ENCODE data around the gene STRADB. TPM values are rescaled to one million over a fixed set of nuclear protein-coding genes. Genes with fewer than 3 reads are reported as not detected.

The STRADB gene
- total RNA-seq, 2 experiments from 2014 or later = 25.1 to 27.9 TPM

DNA sequence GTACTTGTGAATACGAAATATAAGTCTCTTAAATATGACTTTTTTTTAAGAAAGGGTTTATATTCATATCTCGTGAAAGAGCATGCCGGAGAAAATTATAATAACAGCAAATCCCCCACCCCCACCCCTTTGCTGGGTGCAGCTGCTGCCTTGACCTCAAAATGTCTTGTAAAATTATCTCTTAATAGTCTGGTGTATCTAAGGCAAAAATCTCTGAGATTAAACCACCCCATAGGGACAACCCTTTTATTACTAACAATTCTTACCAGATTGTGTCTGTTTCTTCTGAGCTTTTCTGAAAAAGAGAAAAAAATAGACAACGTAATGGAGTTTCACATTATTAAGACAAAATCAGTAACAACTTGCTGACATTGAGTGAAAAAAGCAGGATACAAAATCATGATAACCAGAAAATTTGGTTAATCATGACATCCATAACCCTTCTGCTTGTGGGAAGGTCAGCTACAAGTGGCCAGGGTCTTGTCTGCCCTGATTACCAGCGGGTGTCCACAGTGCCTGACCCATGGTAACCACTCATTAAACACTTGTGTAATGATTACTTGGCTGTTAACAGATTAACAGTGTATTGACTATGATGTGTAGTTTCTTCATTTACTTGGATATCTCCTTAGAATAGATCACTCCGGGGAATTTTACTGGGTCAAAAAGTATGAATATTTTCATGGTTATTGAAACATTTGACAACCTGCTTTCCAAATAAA, 1.5 kb downstream of the STRADB start:
- H3K36me3 Mint-ChIP-seq (ENCODE audit: low read depth) = peaks cover 19% of the 10 kb centered on the region
- H3K4me3 Mint-ChIP-seq = peak overlapping the region; percentile 78
- peaks cover 36% of the 10 kb centered on the region for H3K4me1 Mint-ChIP-seq
- no peaks in the 10 kb centered on the region for H3K9me3 Mint-ChIP-seq
- DNase-seq = no peak
- H3K27me3 Mint-ChIP-seq = no peaks in the 10 kb centered on the region
- ChIA-PET POLR2A (interaction anchor here (0.6 kb wide), 1 partner anchor 217 kb away, joined by 6 read pairs; no protein-coding TSS in a partner anchor), CTCF (interaction anchor here (1.1 to 2.6 kb wide), 4 partner anchors 11 to 220 kb away, joined by 3 to 17 read pairs (median 7); no protein-coding TSS in a partner anchor)
- no peak overlapping the region for H3K27ac Mint-ChIP-seq

GRCh38 chr2:201458381-201458780, 6.8 kb downstream of the STRADB start:
- H3K9me3 Mint-ChIP-seq = peaks cover 7% of the 10 kb centered on the region
- peaks cover 6% of the 10 kb centered on the region for H3K4me1 Mint-ChIP-seq
- ChIA-PET CTCF (no interaction called here), POLR2A (no interaction called here)
- H3K27me3 Mint-ChIP-seq = no peaks in the 10 kb centered on the region
- H3K36me3 Mint-ChIP-seq (ENCODE audit: low read depth) = peaks cover 42% of the 10 kb centered on the region
- H3K27ac Mint-ChIP-seq = no peak overlapping the region
- no peak overlapping the region for H3K4me3 Mint-ChIP-seq
- DNase-seq = no peak

- Mint-ChIP-seq H3K27me3 (no peaks in the 10 kb centered on the region), H3K36me3 (ENCODE audit: low read depth) (peaks cover 50% of the 10 kb centered on the region), H3K4me3 (no peak overlapping the region), H3K4me1 (peaks cover 2% of the 10 kb centered on the region), H3K9me3 (peaks cover 7% of the 10 kb centered on the region), H3K27ac (no peak overlapping the region)
- CTCF ChIA-PET = no interaction called here
- no peak for DNase-seq
- POLR2A ChIA-PET = no interaction called here
Observed at GRCh38 chr2:201460532-201460931, 9.0 kb downstream of the STRADB start.

- H3K4me1 Mint-ChIP-seq = peaks cover 5% of the 10 kb centered on the region
- H3K27me3 Mint-ChIP-seq = no peaks in the 10 kb centered on the region
- H3K9me3 Mint-ChIP-seq = peaks cover 7% of the 10 kb centered on the region
- no peak overlapping the region for H3K4me3 Mint-ChIP-seq
- peaks cover 58% of the 10 kb centered on the region for H3K36me3 Mint-ChIP-seq (ENCODE audit: low read depth)
- ChIA-PET CTCF (interaction anchor here (1.4 to 1.5 kb wide), 2 partner anchors 12 to 232 kb away, joined by 3 to 6 read pairs; no protein-coding TSS in a partner anchor), POLR2A (no interaction called here)
- no peak for DNase-seq
- no peak overlapping the region for H3K27ac Mint-ChIP-seq
Observed at GRCh38 chr2:201464547-201464946, 13.0 kb downstream of the STRADB start.

- no peak overlapping the region for H3K27ac Mint-ChIP-seq
- POLR2A ChIA-PET = no interaction called here
- H3K9me3 Mint-ChIP-seq = peaks cover 5% of the 10 kb centered on the region
- H3K4me3 Mint-ChIP-seq = no peak overlapping the region
- CTCF ChIA-PET = interaction anchor here (1.0 kb wide), 1 partner anchor 10 kb away, joined by 3 read pairs; no protein-coding TSS in a partner anchor
- H3K27me3 Mint-ChIP-seq = no peaks in the 10 kb centered on the region
- no peak for DNase-seq
- H3K36me3 Mint-ChIP-seq (ENCODE audit: low read depth) = peaks cover 55% of the 10 kb centered on the region
- H3K4me1 Mint-ChIP-seq = peaks cover 5% of the 10 kb centered on the region
Observed at GRCh38 chr2:201465524-201465971, 14.0 kb downstream of the STRADB start.

- Mint-ChIP-seq H3K4me1 (peaks cover 5% of the 10 kb centered on the region), H3K27me3 (no peaks in the 10 kb centered on the region), H3K27ac (no peak overlapping the region), H3K36me3 (ENCODE audit: low read depth) (peaks cover 52% of the 10 kb centered on the region), H3K4me3 (no peak overlapping the region), H3K9me3 (peaks cover 5% of the 10 kb centered on the region)
- POLR2A ChIA-PET = interaction anchor here (0.9 kb wide), 1 partner anchor 17 kb away, joined by 9 read pairs; no protein-coding TSS in a partner anchor
- no peak for DNase-seq
- CTCF ChIA-PET = interaction anchor here (1.0 kb wide), 1 partner anchor 10 kb away, joined by 3 read pairs; no protein-coding TSS in a partner anchor
Observed at GRCh38 chr2:201466050-201466675, 14.6 kb downstream of the STRADB start.

- no peaks in the 10 kb centered on the region for H3K9me3 Mint-ChIP-seq
Observed at GRCh38 chr2:201467666-201468065, 16.1 kb downstream of the STRADB start.

DNA sequence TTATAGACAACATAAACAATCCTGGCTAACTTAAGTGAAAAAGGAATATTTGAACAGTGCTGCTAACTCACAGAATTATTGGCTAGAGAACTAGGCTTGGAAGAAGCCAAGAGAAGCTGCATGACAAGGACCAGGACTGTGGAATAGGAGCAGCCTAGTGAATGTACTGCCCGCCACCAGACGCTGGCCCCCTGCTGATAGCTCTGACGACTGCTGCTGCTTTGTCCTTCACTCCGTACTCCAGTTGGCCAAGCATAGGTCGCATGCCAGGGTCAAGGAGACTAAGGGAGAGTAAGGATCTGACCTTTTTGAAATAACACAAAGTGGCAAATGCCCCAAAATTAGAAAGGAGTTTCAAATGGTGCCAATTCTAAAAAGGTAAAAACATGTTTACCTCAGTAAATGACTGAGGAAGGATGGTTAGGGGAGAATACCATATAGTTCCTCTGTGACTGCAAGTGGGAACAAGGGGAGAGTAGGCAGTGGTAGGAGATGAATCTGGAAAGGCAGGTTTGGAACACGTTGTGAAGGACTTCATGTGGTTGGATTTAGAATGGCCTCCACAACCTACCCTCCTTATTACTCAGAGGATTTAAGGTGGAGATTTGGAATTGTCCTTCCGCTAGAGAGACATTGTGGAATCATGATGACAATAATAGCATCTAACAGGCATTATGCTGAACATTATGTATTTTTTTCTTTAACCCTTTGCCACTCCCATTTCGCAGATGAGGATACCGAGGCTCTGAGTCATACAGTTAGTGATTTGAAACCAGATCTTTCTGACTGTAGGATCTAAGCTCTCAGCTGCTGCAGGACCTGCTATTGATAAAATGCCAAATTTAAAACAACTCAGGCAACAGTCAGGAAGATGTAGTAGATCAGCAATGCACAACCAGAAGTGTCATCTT, 19.5 kb downstream of the STRADB start:
- no peaks in the 10 kb centered on the region for H3K27me3 Mint-ChIP-seq
- DNase-seq = no peak
- no peaks in the 10 kb centered on the region for H3K9me3 Mint-ChIP-seq
- ChIA-PET CTCF (interaction anchor here (3.1 kb wide), 1 partner anchor 19 kb away, joined by 8 read pairs; the partner anchor contains the start of genes STRADB and TRAK2), POLR2A (no interaction called here)
- peaks cover 50% of the 10 kb centered on the region for H3K36me3 Mint-ChIP-seq (ENCODE audit: low read depth)
- H3K4me1 Mint-ChIP-seq = peaks cover 3% of the 10 kb centered on the region
- no peak overlapping the region for H3K27ac Mint-ChIP-seq
- H3K4me3 Mint-ChIP-seq = no peak overlapping the region

More at GRCh38 chr2:201467666-201468065, 16.1 kb downstream of the STRADB start:
- Mint-ChIP-seq H3K36me3 (ENCODE audit: low read depth) (peaks cover 41% of the 10 kb centered on the region), H3K27ac (no peak overlapping the region), H3K4me1 (peaks cover 3% of the 10 kb centered on the region), H3K4me3 (no peak overlapping the region), H3K27me3 (no peaks in the 10 kb centered on the region)
- POLR2A ChIA-PET = interaction anchor here (0.7 kb wide), 1 partner anchor 234 kb away, joined by 4 read pairs; no protein-coding TSS in a partner anchor
- CTCF ChIA-PET = interaction anchor here (0.9 kb wide), 1 partner anchor 16 kb away, joined by 3 read pairs; the partner anchor contains the start of genes STRADB and TRAK2
- DNase-seq = no peak

DNA sequence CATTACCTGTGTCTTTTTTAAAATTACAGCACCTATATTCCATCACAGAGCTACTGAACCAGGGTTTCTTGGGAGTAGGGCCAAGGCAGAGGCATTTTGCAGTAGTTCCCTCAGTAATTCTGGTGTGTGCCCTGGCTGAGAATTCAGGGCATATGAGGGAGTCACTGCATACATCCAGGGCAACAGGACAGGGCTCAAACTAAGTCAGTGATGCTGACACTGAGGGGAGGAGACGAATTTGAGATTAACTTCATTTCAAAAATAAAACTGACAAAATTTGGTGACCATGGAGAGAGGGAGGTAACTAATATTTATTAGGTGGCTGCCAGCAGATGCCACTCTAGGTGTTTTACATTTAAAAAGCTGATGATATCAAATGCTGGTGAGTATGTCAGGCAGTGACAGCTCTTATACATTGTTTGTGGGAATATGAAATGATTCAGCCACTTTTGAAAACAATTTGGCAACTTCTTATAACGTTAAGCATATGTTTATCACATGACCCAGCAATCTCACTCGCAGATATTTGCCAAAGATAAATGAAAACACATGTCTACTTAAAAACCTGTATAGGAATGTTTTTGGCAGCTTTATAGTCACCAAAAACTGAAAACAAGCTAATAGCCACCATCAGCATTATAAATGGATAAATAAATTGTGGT, 20.3 kb downstream of the STRADB start:
- H3K27ac Mint-ChIP-seq = no peak overlapping the region
- peaks cover 49% of the 10 kb centered on the region for H3K36me3 Mint-ChIP-seq (ENCODE audit: low read depth)
- no peak for DNase-seq
- no peaks in the 10 kb centered on the region for H3K9me3 Mint-ChIP-seq
- H3K4me3 Mint-ChIP-seq = no peak overlapping the region
- ChIA-PET POLR2A (no interaction called here), CTCF (interaction anchor here (0.6 kb wide), 1 partner anchor 1754 kb away, joined by 8 read pairs; no protein-coding TSS in a partner anchor)
- H3K4me1 Mint-ChIP-seq = peaks cover 3% of the 10 kb centered on the region
- H3K27me3 Mint-ChIP-seq = no peaks in the 10 kb centered on the region

GRCh38 chr2:201472411-201472810, 20.9 kb downstream of the STRADB start:
- ChIA-PET POLR2A (no interaction called here), CTCF (interaction anchor here (0.6 kb wide), 1 partner anchor 1754 kb away, joined by 8 read pairs; no protein-coding TSS in a partner anchor)
- H3K4me3 Mint-ChIP-seq = no peak overlapping the region
- H3K4me1 Mint-ChIP-seq = peaks cover 3% of the 10 kb centered on the region
- H3K27me3 Mint-ChIP-seq = no peaks in the 10 kb centered on the region
- H3K36me3 Mint-ChIP-seq (ENCODE audit: low read depth) = peaks cover 44% of the 10 kb centered on the region
- H3K9me3 Mint-ChIP-seq = no peaks in the 10 kb centered on the region
- no peak for DNase-seq
- H3K27ac Mint-ChIP-seq = no peak overlapping the region

DNA sequence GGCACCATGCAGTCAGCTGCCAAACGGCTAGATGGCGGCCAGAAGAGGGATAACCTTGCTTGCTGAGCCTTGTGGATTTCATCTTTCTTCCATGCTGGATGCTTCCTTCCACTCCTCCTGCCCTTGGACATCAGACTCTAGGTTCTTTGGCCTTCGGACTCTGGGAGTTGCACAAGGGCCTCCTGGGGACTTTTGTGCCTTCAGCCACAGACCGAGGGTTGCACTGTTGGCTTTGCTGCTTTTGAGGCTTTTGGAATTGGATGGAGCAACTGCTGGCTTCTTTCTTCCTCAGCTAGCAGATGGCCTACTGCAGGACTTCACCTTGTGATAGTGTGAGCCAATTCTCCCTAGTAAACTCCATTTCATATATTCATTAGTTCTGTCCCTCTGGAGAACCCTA, 31.0 kb downstream of the STRADB start:
- Mint-ChIP-seq H3K36me3 (ENCODE audit: low read depth) (peaks cover 11% of the 10 kb centered on the region), H3K4me3 (no peak overlapping the region), H3K9me3 (no peaks in the 10 kb centered on the region), H3K27ac (no peak overlapping the region), H3K27me3 (no peaks in the 10 kb centered on the region), H3K4me1 (no peaks in the 10 kb centered on the region)
- no peak for DNase-seq
- ChIA-PET POLR2A (no interaction called here), CTCF (no interaction called here)

DNA sequence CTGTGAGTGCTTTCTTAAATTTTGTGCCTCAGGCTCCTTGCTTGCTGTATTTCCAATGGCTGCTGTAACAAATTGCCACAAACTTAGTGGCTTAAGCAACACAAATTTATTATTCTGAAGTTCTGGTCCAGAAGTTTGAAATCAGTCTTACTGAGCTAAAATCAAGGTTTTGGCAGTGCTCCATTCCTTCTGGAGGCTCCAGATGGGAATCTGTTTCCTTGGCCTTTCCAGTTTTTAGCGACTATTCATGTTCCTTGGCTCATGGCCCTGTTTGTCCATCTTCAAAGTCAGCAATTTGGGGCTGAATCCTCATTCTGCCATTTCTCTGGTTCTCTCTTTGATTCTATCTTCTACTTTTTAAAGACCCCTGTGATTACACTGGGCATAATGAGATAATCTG, 31.8 kb downstream of the STRADB start:
- H3K9me3 Mint-ChIP-seq = no peaks in the 10 kb centered on the region
- peaks cover 8% of the 10 kb centered on the region for H3K36me3 Mint-ChIP-seq (ENCODE audit: low read depth)
- POLR2A ChIA-PET = no interaction called here
- no peaks in the 10 kb centered on the region for H3K27me3 Mint-ChIP-seq
- CTCF ChIA-PET = no interaction called here
- H3K27ac Mint-ChIP-seq = no peak overlapping the region
- DNase-seq = no peak
- H3K4me3 Mint-ChIP-seq = no peak overlapping the region
- no peaks in the 10 kb centered on the region for H3K4me1 Mint-ChIP-seq

Measured in activated CD4-positive, alpha-beta T cell treated with anti-CD3 and anti-CD28 coated beads, Interleukin-2, amount 10 ng/mL, durations not matched to agents 7 days and 5 days (primary cell).